Tibial nerve (tissue), 4 donors: Measurements from ENCODE around the gene GPR137B.

Experiments used
- EP300 ChIP-seq, 2 donors: sonication (generic); formaldehyde crosslinking; IDR thresholded peaks; one replicate each; pipeline ENCODE4 v1.6.1; 2017; ENCODE audit warnings: antibody characterized with exemption in 2 of 2, mild to moderate bottlenecking in 1 of 2
- TF ChIP-seq, protein P1 (sequence below), 5 experiments: fragments of 200-600 bp in 3 of 5; fragments of 450-650 bp in 2 of 5; sonication (generic) in 3 of 5; IDR thresholded peaks; one replicate each; pipeline ENCODE4 v1.5.1; 2016 to 2019; ENCODE audit warnings: antibody characterized with exemption in 5 of 5, mild to moderate bottlenecking in 3 of 5, moderate library complexity in 2 of 5

DNA sequence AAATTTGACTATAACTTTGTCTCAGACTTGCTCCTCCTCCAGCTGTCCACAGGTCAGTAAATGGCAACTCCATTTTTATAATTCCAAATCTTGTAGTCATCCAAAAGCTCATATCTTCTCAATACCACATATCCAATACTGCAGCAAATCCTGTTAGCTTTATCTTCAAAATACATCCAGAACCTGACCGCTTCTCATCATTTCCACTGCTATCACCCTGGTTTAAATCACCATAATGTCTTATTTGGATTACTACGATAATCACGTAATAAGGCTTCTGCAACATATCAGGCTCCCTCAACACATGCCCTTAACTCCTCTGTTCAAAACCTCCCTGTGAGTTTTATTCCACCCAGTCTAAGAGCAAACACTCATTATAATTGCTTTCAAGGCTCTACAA lies 104.9 kb downstream of the GPR137B start:
- TF ChIP-seq, protein P1, sequence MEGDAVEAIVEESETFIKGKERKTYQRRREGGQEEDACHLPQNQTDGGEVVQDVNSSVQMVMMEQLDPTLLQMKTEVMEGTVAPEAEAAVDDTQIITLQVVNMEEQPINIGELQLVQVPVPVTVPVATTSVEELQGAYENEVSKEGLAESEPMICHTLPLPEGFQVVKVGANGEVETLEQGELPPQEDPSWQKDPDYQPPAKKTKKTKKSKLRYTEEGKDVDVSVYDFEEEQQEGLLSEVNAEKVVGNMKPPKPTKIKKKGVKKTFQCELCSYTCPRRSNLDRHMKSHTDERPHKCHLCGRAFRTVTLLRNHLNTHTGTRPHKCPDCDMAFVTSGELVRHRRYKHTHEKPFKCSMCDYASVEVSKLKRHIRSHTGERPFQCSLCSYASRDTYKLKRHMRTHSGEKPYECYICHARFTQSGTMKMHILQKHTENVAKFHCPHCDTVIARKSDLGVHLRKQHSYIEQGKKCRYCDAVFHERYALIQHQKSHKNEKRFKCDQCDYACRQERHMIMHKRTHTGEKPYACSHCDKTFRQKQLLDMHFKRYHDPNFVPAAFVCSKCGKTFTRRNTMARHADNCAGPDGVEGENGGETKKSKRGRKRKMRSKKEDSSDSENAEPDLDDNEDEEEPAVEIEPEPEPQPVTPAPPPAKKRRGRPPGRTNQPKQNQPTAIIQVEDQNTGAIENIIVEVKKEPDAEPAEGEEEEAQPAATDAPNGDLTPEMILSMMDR (IDR thresholded peaks at IDR 0.05), result no peak
- TF ChIP-seq EP300 (IDR thresholded peaks at IDR 0.05), result no peak
